GM06990 (cell line): Measurements from ENCODE around the gene SFN.

ENCODE experiments used
- DNase-seq: peaks from one replicate; pipeline ENCODE4 v3.0.0-alpha.2; 2011; ENCODE audit not compliant: insufficient read length; ENCODE audit errors: extremely low read depth
- H3K27me3 ChIP-seq: replicated peaks from 2 replicates; pipeline ENCODE4 v1.6.0; 2011; ENCODE audit warnings: low read length; ENCODE audit not compliant: control insufficient read depth, insufficient read depth
- H3K36me3 ChIP-seq: 2 replicates; pipeline ENCODE4 v1.5.1; 2011; ENCODE audit warnings: low read length; ENCODE audit not compliant: control insufficient read depth, insufficient read depth
- H3K4me3 ChIP-seq: replicated peaks from 2 replicates; pipeline ENCODE4 v1.5.1; 2011; ENCODE audit warnings: low read depth, mild to moderate bottlenecking, control low read depth, low read length
- CTCF ChIP-seq: IDR thresholded peaks from 2 replicates; pipeline ENCODE4 v1.5.1; 2011; ENCODE audit warnings: low read length, control low read depth, mild to moderate bottlenecking, inconsistent platforms; ENCODE audit not compliant: insufficient read depth, poor library complexity, severe bottlenecking

The SFN gene

DNA sequence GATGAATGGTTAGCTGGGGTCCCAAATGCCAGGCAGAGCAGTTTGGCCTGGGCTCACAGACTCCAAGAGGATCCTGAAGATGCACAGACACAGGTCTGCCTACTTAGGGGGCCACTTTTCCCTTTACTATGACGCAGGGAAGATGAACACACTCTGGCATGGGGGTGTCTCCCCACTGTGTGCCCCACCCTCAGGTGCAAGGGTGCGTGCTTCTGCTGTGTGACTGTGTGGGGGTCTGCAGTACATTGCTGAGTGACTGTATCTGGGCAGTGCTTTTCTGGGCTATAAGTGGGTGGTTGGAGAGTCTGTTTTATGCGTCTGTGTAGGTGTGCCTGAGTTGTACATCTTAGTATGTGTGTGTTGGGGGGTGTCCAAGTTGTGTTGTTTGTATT is 47.0 kb downstream of the SFN start:
- Histone ChIP-seq H3K4me3 (no peak overlapping the region), H3K36me3 (no peaks in the 10 kb centered on the region), H3K27me3 (no peaks in the 10 kb centered on the region)
- DNase-seq = no peak
- TF ChIP-seq CTCF = no peak

DNA sequence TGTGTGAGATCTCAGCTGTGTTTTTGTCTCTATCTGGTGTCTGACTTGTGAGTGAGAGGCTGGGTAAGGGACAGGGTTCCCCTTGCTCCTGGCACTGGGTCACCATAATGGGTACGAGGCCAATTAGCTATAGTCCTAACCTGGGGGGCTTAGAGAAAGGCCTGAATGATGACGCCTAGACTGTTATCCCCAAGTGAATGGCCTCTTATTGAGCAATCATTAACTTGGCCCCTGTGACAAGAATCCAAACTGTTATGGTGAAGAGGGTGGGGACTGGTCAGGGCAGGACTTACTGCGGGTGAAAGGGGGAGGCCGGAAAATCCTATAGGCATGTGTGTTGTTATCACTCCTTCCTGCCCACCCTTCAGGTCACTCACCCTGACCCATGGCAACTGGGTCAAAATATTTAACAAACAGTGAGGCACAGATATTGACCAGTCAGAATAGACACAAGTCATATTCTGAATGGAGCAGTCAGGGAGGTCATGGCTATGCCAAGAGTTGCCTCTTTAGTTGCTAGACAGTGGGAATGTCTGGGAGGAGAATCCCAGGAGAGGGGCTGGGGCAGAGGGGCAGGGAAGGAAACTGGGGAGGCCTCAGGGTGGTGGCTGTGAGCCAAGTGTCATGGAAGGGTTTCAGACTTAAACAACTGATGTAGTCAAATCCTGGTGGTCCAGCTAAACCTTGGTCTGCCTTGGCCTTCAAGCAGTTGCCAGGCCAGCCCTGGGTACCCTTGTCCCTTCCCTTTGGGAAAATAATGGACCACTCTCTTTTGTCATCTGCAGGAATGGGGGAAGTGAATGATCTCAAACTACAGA is 47.6 kb downstream of the SFN start:
- Histone ChIP-seq H3K27me3 (no peaks in the 10 kb centered on the region), H3K4me3 (no peak overlapping the region), H3K36me3 (no peaks in the 10 kb centered on the region)
- TF ChIP-seq CTCF = no peak
- DNase-seq = no peak

- TF ChIP-seq CTCF = no peak
- H3K36me3 ChIP-seq = no peaks in the 10 kb centered on the region
- H3K27me3 ChIP-seq = no peaks in the 10 kb centered on the region
- DNase-seq = no peak
- no peak overlapping the region for H3K4me3 ChIP-seq
These were observed 48.6 kb downstream of the SFN start for GRCh38 chr1:26911399-26912146.

DNA sequence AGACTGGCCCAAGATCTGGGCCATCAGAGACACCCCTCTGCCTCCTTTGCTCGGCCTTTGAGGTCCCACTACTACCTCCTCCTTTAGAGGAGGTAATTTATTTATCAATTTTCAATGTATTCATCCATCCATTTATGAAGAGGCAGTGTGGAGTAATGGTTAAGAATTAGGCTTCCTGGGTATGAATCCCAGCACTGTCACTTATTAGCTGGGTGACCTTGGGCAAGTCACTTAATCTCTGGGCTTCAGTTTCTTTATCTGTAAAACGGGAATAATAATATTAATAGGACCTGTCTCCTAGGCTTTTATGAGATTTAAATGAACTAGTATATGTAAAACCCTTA is 49.2 kb downstream of the SFN start:
- DNase-seq = no peak
- no peak overlapping the region for H3K4me3 ChIP-seq
- no peak for TF ChIP-seq CTCF
- H3K27me3 ChIP-seq = no peaks in the 10 kb centered on the region
- no peaks in the 10 kb centered on the region for H3K36me3 ChIP-seq

- no peak for TF ChIP-seq CTCF
- DNase-seq = no peak
- Histone ChIP-seq H3K4me3 (no peak overlapping the region), H3K27me3 (no peaks in the 10 kb centered on the region), H3K36me3 (no peaks in the 10 kb centered on the region)
These were observed 50.4 kb downstream of the SFN start for GRCh38 chr1:26913389-26913753.
